ENCODE data around the gene SGF29. TPM values are rescaled to one million over a fixed set of nuclear protein-coding genes. Genes with fewer than 3 reads are reported as not detected.
"Not testable (repeated sequence)": the region's sequence is repeated elsewhere in the genome, so short reads cannot be mapped to it uniquely, and the experiment has no call there.

SGF29 gene
- total RNA-seq, 1 experiment from 2014 or later: 45.3 TPM

DNA sequence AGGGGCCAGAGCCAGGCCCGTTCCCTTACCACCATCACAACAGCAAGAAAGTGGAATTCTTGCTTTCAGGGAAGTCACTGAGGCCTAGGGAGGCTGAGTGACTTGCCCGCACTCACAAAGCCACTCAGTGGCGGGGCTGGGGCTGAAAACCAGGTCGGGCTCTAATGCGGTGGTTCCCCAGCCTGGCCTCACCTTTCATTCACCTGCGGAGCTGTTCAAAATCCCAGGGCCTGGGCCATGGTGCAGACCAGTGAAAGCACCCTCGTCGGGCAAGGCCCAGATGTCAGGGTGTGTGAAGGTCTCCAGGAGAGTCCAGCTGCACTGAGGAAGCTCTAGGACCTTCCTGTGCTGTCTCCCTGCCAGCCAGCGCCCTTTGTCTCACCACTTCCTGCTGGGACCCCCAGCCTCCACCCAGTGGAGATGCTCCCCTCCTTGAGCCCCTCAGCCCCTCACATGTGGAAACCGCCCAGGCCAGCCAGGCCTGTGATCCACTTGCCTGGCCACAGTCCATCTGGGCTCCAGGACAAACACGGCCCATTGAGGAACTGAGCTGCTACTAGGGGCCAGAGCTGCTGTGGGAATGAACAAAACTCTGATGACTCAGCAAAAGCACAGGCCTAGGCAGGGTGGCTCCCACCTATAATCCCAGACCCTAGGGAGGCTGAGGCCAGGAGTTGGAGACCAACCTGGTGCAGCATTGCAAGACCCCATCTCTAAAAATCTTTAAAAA, 55.3 kb downstream of the SGF29 start:
- H3K27me3 ChIP-seq (ENCODE audit: insufficient read depth, low read depth); DNase-seq; H2AFZ ChIP-seq; H4K20me1 ChIP-seq (ENCODE audit: insufficient read depth); H3K36me3 ChIP-seq (ENCODE audit: low read depth); intact Hi-C loops (cut with micrococcal nuclease; ENCODE audit: unreplicated experiment); H3K9me3 ChIP-seq (ENCODE audit: insufficient read depth, low read depth); H3K9me2 ChIP-seq (ENCODE audit: insufficient read depth); BruUV-seq (replicated peaks): not testable (repeated sequence)
- Histone ChIP-seq H3K79me2 (ENCODE audit: low read depth) (peaks cover 26% of the 10 kb centered on the region), H3K4me2 (peak overlapping the region; percentile 64), H3K4me3 (peak overlapping the region; percentile 26; the same call in 1 of the 2 replicates), H3K4me1 (replicated peaks; ENCODE audit: insufficient read depth) (peaks cover 25% of the 10 kb centered on the region), H3K27ac (peak overlapping the region; percentile 69), H3F3A (ENCODE audit: insufficient read depth, low read depth) (peaks cover 13% of the 10 kb centered on the region)
- CTCF ChIA-PET: interaction anchor here (1.2 to 2.3 kb wide), 2 partner anchors 12 to 55 kb away, joined by 15 to 21 read pairs; partner anchors contain the start of genes SGF29 and SULT1A2
- POLR2A ChIA-PET (ENCODE audit: unreplicated experiment): interaction anchor here (0.6 to 1.5 kb wide), 7 partner anchors 12 to 318 kb away, joined by 3 to 59 read pairs (median 3); partner anchors contain the start of gene SULT1A2

- intact Hi-C loops (cut with micrococcal nuclease; ENCODE audit: unreplicated experiment): no loop called here
- Histone ChIP-seq H3K9me3 (ENCODE audit: insufficient read depth, low read depth) (no peaks in the 10 kb centered on the region), H3K27me3 (ENCODE audit: insufficient read depth, low read depth) (no peaks in the 10 kb centered on the region), H3K9me2 (ENCODE audit: insufficient read depth) (no peaks in the 10 kb centered on the region), H3K4me3 (peak within 1 kb of the TSS; percentile 26; the same call in 1 of the 2 replicates), H4K20me1 (ENCODE audit: insufficient read depth) (no peaks in the 10 kb centered on the region), H2AFZ (no peak within 1 kb of the TSS), H3K4me2 (peak within 1 kb of the TSS; percentile 64), H3K4me1 (replicated peaks; ENCODE audit: insufficient read depth) (peaks cover 25% of the 10 kb centered on the region), H3K79me2 (ENCODE audit: low read depth) (peaks cover 26% of the 10 kb centered on the region), H3K27ac (peak within 1 kb of the TSS; percentile 69), H3K36me3 (ENCODE audit: low read depth) (no peaks in the 10 kb centered on the region; the same call in 1 of the 2 replicates), H3F3A (ENCODE audit: insufficient read depth, low read depth) (peaks cover 11% of the 10 kb centered on the region)
- POLR2A ChIA-PET (ENCODE audit: unreplicated experiment): interaction anchor here (0.5 to 1.5 kb wide), 10 partner anchors 11 to 1761 kb away, joined by 3 to 59 read pairs (median 7); partner anchors contain the start of gene SULT1A2
- BruUV-seq (replicated peaks): TSS peak; percentile 55
- CTCF ChIA-PET: interaction anchor here (0.9 to 2.3 kb wide), 3 partner anchors 12 to 56 kb away, joined by 3 to 21 read pairs (median 15); partner anchors contain the start of genes SGF29 and SULT1A2
- peak; percentile 85 to 98 for DNase-seq
- TF ChIP-seq, protein P1, sequence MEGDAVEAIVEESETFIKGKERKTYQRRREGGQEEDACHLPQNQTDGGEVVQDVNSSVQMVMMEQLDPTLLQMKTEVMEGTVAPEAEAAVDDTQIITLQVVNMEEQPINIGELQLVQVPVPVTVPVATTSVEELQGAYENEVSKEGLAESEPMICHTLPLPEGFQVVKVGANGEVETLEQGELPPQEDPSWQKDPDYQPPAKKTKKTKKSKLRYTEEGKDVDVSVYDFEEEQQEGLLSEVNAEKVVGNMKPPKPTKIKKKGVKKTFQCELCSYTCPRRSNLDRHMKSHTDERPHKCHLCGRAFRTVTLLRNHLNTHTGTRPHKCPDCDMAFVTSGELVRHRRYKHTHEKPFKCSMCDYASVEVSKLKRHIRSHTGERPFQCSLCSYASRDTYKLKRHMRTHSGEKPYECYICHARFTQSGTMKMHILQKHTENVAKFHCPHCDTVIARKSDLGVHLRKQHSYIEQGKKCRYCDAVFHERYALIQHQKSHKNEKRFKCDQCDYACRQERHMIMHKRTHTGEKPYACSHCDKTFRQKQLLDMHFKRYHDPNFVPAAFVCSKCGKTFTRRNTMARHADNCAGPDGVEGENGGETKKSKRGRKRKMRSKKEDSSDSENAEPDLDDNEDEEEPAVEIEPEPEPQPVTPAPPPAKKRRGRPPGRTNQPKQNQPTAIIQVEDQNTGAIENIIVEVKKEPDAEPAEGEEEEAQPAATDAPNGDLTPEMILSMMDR (conservative IDR thresholded peaks at IDR 0.05): no peak
- TF ChIP-seq EZH2 (IDR thresholded peaks at IDR 0.05; ENCODE audit: low read depth): no peak
Measured at GRCh38 chr16:28609631-28610594, 56.2 kb downstream of the SGF29 start, which contains the start of gene SULT1A1. SULT1A1 (minus strand) TSS chr16:28610044; CDS start chr16:28608855, 1,189 bp downstream.

GRCh38 chr16:28610595-28611191, 57.0 kb downstream of the SGF29 start:
- TF ChIP-seq EZH2 (IDR thresholded peaks at IDR 0.05; ENCODE audit: low read depth): no peak
- TF ChIP-seq, protein P1 (conservative IDR thresholded peaks at IDR 0.05): no peak
- H3K4me1 ChIP-seq (replicated peaks; ENCODE audit: insufficient read depth): peaks cover 25% of the 10 kb centered on the region
- peaks cover 26% of the 10 kb centered on the region for H3K79me2 ChIP-seq (ENCODE audit: low read depth)
- H3K27ac ChIP-seq: peak overlapping the region; percentile 69; the same call in 1 of the 2 replicates
- H4K20me1 ChIP-seq (ENCODE audit: insufficient read depth): no peaks in the 10 kb centered on the region
- intact Hi-C loops (cut with micrococcal nuclease; ENCODE audit: unreplicated experiment): no loop called here
- no peaks in the 10 kb centered on the region for H3K9me2 ChIP-seq (ENCODE audit: insufficient read depth)
- BruUV-seq (replicated peaks): no TSS peak
- no peak overlapping the region for H3K4me3 ChIP-seq
- H3K27me3 ChIP-seq (ENCODE audit: insufficient read depth, low read depth): no peaks in the 10 kb centered on the region
- ChIA-PET CTCF (interaction anchor here (0.6 to 2.3 kb wide), 2 partner anchors 13 to 69 kb away, joined by 4 to 21 read pairs; partner anchors contain the start of gene SULT1A2), POLR2A (ENCODE audit: unreplicated experiment) (interaction anchor here (0.6 to 1.5 kb wide), 3 partner anchors 13 to 349 kb away, joined by 6 to 59 read pairs (median 25); partner anchors contain the start of gene SULT1A2)
- H3K4me2 ChIP-seq: peak overlapping the region; percentile 64
- no peak for DNase-seq
- H3K36me3 ChIP-seq (ENCODE audit: low read depth): no peaks in the 10 kb centered on the region; the same call in 1 of the 2 replicates
- no peaks in the 10 kb centered on the region for H3K9me3 ChIP-seq (ENCODE audit: insufficient read depth, low read depth)
- peaks cover 9% of the 10 kb centered on the region for H3F3A ChIP-seq (ENCODE audit: insufficient read depth, low read depth)
- H2AFZ ChIP-seq: no peak overlapping the region

DNA sequence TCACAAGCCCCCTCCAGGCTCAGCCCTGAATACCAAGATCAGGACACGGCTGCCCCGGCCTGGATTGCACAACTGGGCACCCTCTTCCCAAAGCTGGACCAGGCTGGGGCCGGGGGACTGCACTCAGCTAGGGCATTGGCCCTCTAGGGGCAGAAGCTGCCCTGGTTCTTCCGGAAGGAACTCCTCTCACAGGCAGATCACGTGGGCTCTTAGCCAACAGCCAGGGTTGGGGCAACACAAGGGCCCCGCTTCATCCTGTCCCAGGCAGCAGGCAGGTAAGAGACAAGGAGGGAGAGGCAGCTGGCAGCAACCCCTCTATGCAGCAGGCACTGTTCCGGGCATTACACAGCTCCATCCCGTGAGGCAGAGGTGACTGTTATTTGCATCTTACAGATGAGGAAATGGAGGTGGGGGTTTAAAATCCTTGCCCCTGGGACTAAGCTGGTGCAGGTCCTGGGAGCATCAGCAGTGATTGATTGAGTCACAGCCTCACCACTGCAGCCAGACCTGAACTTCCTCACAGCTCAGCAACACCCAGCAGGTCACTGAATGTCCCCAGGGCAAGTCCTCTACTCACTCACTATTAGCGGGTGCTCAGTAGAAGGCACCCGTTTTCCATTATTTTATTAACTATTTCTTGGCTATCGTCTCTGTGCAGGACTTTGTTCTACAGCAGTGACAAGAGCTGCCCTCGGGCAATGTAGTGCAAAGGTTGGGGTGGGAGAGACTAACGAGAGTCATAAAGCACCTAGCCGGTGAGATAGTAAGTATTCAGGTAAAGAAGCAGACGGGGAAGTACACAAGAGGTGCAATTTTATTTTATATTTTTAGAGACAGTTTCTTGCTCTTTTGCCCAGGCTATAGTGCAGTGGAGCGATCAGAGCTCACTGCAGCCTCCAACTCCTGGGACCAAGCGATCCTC, 58.9 kb downstream of the SGF29 start:
- H2AFZ ChIP-seq; H3K9me2 ChIP-seq (ENCODE audit: insufficient read depth); BruUV-seq (replicated peaks); H3K9me3 ChIP-seq (ENCODE audit: insufficient read depth, low read depth); H3K4me2 ChIP-seq; POLR2A ChIA-PET (ENCODE audit: unreplicated experiment); H3K27me3 ChIP-seq (ENCODE audit: insufficient read depth, low read depth); H3K36me3 ChIP-seq (ENCODE audit: low read depth); H4K20me1 ChIP-seq (ENCODE audit: insufficient read depth); DNase-seq; intact Hi-C loops (cut with micrococcal nuclease; ENCODE audit: unreplicated experiment); CTCF ChIA-PET; H3K4me3 ChIP-seq; H3K27ac ChIP-seq: not testable (repeated sequence)
- peaks cover 40% of the 10 kb centered on the region for H3K4me1 ChIP-seq (replicated peaks; ENCODE audit: insufficient read depth)
- H3K79me2 ChIP-seq (ENCODE audit: low read depth): peaks cover 37% of the 10 kb centered on the region
- peaks cover 27% of the 10 kb centered on the region for H3F3A ChIP-seq (ENCODE audit: insufficient read depth, low read depth)

Data from PC-9 (cell line).